ENCODE results near the gene FYN. TPM values are rescaled to one million over a fixed set of nuclear protein-coding genes. Genes with fewer than 3 reads are reported as not detected.

The FYN gene
- total RNA-seq, 1 experiment from 2014 or later: not detected

DNA sequence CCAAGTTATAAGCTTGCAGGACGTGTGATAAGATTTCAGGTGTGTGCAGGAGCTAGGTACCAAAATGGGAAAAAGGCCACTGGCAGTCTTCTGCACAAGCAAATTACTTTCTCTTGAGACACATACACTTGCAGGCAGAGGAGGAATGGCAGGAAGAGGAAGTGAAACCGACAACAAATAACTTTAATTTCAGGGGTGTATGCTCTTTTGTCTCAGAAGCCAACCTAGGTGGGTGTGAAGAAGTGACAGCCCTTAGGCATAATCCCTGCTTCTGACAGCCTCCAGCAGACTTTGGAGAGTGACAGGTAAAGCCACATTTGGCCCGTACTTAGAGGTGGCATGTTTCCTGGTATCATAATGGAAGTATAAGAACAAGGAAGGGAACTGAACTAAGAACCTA, 148.7 kb downstream of the FYN start:
- in situ Hi-C loops (cut with HindIII; ENCODE audit: low sequenced_read_pairs): no loop called here
- DNase-seq (ENCODE audit: low spot score): no peak

DNA sequence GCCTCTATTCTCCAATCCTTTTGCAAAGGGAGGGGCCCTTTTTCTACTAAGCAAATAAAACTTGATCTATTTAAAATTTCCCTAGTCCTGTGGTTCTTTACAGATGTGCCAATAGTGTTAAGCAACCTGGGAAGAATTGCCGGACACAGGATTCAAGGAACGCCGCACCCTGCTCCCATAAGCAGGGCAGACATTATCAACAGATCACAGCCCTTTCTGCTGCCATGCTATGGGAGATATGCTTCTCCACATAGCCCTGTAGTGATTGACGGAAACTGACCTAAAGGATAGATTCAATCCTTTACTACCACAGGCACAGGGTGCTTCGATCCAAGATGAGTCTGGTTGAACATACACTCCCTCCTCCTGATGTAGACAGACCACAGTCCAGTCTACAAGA, 149.2 kb downstream of the FYN start:
- in situ Hi-C loops (cut with HindIII; ENCODE audit: low sequenced_read_pairs): no loop called here
- no peak for DNase-seq (ENCODE audit: low spot score)

DNA sequence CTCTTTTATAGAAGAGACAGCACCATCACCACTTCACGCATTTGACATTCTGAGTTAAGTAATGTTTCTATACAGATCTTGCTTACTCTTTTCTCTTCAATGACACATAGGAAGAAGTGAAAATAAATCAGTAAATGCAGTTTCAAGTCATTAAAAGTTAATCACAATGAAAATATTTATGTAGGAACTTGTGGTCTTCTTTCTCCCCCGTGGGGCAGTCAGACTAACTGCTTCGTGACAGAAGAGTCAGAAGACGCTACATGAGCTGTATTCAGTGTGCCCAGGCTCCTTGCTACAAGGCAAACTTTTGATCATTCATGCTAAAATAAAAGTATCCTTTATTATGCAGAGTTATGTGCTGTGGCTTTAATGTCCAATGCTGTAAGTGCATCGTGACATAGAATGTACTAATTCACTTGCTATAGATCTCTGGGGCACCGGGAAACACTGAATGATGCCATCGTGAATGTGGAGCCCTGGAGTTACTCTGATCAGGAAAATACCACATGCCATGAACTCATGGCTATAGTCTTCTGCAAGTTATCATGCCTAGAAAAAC, 149.8 kb downstream of the FYN start:
- in situ Hi-C loops (cut with HindIII; ENCODE audit: low sequenced_read_pairs): no loop called here
- DNase-seq (ENCODE audit: low spot score): no peak

DNA sequence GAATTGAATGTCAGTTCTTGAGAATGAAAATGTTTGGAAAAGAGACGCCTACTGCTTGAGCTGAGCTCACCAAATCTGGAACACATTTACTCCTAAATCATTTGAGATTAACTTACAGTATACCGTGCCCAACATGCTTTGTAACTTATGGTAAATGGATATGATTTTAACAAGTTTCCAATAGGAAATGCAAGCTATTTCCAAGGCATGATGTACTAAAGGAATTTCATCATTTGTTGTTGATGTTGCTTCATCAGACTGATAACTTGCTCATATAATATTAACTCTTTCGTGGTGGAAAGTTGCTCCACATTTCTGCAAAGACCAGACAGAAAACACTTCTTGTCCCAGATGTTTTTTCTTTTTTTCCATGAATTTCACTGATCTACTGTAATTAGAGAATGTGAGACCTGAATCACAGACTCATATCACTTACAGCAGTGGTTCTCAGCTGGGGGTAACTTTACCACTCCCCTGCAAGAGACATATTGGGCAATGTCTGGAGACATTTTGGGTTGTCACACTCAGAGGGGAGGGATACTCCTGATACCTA, 151.0 kb downstream of the FYN start:
- no peak for DNase-seq (ENCODE audit: low spot score)
- in situ Hi-C loops (cut with HindIII; ENCODE audit: low sequenced_read_pairs): no loop called here

DNA sequence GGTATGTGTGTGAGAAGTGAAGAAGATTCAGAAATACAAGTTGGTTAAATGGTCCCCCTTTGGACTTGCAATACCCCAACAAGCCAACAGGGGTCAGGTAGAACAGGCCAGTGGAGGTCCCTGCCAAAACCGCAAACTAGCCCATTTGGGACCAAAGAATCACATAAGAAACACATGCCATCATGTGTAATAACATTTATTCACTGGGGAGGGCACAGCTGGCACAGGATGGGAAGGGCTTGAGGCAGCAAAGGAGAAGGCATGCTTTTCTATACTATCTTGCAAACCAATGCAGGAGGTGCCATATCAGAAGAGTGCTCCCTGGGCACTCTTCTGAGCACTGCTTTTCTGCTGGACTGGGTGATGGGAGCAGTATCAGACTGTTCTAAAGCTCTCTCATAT, 151.5 kb downstream of the FYN start:
- in situ Hi-C loops (cut with HindIII; ENCODE audit: low sequenced_read_pairs): no loop called here
- no peak for DNase-seq (ENCODE audit: low spot score)

DNA sequence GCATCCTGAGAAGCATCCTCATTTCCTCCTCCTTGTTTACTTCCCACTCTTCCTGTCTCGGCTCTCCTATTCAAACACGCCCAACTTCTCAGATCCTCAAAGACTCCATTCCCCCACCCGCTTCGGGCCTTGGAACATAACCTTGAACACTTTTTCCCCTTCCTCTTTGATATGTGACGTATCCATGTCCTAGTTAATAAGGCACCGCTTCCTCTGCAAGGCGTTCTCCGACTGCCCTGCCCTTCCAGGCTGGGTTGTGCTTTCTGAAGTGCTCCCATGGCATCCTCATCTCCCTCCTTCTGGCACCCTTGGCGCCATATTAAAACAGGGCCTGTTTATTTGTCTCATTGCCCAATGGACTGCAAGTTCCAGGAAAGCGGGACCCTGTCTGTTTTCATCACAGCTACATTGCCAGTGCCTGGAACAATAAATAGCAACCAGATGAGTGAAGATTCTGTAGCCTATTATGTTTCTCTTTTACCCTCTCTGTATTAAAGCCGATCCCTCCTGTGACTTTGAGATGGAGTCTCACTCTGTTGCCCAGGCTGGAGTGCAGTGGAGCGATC, 152.2 kb downstream of the FYN start:
- in situ Hi-C loops (cut with HindIII; ENCODE audit: low sequenced_read_pairs): no loop called here
- DNase-seq (ENCODE audit: low spot score): no peak

DNA sequence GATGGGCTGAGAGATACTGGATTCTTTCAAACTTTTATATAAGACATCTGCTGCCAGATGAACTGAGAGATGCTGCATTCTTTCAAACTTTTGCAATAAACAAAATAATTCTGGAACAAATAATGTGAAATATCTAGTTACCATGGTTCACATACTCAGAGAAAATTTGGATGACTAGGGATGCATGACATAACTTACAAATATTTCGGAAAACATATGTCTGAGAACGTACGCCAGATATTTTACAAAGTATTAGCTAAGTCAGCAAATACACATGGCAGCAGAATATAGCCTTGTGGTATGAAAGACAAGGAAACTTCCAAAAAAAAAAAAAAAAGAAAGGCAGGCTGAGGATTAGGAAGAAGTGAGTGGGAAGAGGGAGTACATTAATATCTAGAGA, 154.3 kb downstream of the FYN start:
- in situ Hi-C loops (cut with HindIII; ENCODE audit: low sequenced_read_pairs): no loop called here
- DNase-seq (ENCODE audit: low spot score): no peak

DNA sequence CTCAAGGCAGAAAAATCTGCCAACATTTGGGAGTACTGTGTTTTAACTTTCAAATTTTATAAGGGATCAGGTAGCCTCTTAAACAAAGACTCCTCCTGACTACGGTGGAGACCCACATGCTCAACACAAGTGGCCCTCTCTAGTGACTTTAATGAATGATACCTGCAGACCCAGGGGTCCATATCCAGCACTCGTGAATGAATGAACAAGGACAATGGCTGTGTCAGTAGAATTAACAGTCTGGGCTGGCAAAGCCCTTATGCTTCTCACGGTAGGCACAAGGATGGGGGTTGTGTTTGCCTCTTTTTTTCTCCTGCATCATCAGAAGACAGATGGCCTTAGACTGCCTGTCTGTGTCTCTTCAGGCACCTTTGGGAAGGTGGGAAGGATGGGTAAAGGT, 154.9 kb downstream of the FYN start:
- in situ Hi-C loops (cut with HindIII; ENCODE audit: low sequenced_read_pairs): no loop called here
- DNase-seq (ENCODE audit: low spot score): peak; percentile 51

DNA sequence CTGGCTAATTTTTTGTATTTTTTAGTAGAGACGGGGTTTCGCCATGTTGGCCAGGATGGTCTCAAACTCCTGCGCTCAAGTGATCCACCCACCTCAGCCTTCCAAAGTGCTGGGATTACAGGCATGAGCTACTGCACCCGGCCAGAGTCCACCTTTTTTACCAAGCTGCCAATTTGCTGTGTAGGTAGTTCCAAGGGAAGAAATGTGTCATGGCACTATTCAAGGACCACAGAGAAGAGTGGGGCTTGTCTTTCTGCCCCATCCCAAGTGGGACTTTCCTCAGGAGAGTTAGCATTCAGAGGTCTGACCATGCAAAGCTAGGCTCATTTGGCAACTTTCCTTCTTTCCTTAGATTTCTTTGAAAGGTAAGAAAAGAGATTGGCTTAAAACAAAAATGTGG, 155.6 kb downstream of the FYN start:
- in situ Hi-C loops (cut with HindIII; ENCODE audit: low sequenced_read_pairs): no loop called here
- no peak for DNase-seq (ENCODE audit: low spot score)

DNA sequence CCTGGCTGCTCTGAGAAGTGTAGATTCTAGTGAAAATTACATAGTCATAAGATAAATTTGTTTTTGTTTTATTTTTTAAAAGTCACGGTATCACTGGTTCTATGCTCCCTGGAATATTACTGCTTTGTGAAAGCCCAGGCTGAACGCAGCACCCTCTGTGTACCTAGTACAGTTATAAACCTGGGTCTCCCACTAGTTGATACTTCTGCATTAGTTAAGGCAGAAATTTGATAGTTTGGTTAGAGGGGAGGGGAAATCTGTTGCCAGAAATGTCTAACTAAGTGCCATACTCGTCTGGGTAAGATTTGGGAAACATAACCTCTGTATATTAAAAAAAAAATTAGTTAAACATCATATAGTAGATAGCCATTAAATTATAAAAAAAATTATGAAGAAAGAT, 156.9 kb downstream of the FYN start:
- in situ Hi-C loops (cut with HindIII; ENCODE audit: low sequenced_read_pairs): no loop called here
- DNase-seq (ENCODE audit: low spot score): no peak

DNA sequence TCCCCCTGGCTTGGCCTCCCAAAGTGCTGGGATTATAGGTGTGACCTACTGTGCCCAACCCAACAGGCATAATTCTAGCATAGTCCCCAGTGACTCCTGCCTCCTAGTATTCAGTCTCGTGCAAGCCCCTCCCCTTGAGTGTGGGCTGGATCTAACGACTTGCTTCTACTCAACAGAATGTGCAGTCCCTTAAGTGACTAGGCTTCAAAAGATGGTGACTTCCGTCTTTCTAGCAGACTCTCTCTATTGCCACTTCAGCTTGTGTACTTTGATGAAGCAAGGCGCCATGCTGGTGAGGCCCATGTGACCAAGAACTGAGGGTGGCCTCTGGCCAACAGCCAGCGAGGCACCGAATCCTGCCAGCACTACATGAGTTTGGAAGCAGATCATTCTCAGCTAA, 157.9 kb downstream of the FYN start:
- in situ Hi-C loops (cut with HindIII; ENCODE audit: low sequenced_read_pairs): no loop called here

DNA sequence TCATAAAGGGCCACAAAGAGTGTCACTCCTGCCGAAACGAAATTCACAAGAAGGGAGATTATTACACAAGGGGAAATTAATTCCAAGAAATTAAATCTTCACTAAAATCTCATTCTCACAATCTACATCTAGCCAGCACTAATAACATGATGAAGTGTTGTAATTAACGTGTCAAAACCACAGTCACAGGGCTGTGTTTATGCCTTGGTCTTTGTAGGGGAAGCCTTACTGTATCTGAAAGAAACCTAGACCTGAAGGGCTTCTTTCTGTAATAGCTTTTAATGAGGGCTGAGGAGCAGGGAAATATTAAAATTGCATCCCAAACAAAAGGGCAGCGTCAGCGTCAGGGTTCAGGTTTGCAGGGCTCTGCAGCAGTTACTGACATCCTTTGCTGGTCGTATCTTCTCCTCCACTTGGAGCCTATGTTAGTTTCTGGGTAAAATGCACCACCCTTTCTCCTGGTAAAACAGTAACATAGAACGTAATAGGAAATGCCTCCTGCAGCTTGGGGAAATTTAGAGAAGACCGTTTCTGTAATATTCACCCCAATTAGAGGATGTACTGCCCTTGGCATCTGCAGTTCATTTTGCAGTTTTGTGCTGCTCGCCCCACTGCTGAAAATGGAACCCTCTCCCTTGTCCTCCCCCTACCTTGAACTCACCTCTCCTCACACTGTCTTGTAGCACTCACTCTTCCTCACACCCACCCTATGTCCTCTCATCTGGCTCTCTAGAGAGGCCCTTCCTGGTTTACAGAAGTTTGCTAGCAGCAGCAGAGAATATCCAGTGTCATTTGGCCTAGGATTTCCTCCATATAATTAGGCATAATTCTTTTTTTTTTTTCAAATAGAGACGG, 158.6 kb downstream of the FYN start:
- in situ Hi-C loops (cut with HindIII; ENCODE audit: low sequenced_read_pairs): no loop called here
- no peak for DNase-seq (ENCODE audit: low spot score)

More for the DNA sequence above, 157.9 kb downstream of the FYN start:
- DNase-seq (ENCODE audit: low spot score): peak; percentile 83

DNA sequence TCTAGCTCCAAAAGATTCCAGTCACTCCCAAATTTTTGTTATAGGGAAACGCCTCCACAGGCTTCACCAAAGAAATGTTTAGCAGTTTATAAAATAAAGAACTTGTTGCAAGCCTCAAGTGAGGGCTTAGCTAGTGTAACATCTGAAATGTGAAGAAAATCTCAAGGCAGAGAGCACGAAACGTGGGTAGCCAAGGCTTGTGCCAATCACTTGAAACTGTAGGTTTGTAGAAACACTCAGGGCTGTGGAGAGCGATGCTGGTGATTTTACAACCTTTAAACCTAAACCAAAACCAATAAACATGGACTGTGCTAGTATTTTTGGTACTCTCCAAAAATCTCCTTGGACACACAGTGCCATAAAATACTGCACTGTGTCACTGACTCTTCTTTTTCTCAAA, 159.4 kb downstream of the FYN start:
- no peak for DNase-seq (ENCODE audit: low spot score)
- in situ Hi-C loops (cut with HindIII; ENCODE audit: low sequenced_read_pairs): no loop called here

DNA sequence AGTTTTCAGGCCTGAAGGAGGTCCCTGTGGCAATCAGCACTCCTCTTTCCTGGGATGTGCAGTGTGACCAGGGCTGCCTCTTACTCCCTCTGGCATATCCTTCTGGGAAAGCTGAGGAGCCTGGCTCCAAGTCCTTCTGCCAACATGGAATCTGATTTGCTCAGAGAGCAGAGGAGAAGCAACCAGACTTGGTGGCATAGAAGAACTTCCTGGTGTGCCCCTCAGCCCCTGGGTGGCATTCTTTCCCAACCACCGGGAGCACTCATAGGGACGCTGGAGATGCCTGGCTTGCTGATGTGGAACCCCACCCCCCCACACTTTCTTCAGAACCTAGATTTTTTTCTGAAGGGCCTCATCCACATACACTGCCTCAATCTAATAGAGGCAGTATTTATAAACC, 160.0 kb downstream of the FYN start:
- in situ Hi-C loops (cut with HindIII; ENCODE audit: low sequenced_read_pairs): no loop called here
- DNase-seq (ENCODE audit: low spot score): no peak

DNA sequence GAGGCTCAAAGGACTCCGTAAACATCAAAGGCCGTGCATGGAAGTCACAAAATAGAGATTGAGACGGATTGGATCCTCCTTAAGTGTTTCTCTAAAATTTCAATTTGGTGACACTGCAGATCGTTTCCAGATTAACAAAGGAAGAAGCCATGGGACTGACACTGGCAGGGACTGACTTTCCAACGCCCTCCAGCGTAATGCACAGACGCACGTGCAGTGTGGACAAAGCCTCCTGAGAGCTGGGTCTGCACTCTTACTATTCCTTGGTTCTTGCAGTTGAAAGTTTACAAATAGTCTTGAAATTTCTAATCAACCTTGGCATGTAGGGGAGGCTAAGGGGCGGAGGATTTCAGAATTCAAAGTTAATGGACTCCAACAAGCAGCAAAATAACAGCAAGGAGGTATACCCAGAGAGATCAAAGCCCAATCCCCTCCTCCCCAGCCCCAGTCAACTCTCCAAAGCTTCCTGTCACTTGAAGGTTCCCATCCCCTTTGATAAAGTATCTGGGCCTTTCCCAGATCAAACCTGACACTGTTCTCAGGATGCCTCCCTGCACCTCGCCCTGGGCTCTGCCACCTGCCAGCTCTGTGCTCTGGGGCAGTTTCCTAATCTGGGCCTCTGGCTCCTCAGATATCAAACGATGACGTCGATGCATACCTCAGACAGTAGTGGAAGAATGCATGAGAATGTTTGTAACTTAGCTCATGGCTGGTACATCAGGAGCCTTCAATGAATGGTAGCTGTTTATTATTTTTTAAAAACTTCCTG, 161.1 kb downstream of the FYN start:
- no peak for DNase-seq (ENCODE audit: low spot score)
- in situ Hi-C loops (cut with HindIII; ENCODE audit: low sequenced_read_pairs): no loop called here

DNA sequence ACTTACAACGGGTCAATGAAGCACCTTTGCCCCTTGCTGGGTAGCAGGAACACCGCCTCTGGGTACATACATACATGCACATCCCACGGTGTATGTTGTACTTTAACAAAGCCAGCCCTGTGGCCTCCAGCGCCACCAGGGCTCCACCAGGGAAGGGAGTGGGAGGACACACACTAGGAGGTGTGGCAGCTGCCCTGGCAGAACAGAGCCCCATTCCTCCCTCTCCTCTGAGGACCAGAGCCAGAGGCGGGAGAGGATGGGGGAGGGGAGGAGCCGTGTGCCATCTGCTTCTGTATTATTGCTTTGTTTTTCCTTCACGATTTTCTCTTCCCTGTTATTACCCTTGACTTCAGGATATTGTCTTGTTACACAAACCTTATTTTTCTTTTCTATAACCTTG, 161.8 kb downstream of the FYN start:
- peak; percentile 92 for DNase-seq (ENCODE audit: low spot score)
- in situ Hi-C loops (cut with HindIII; ENCODE audit: low sequenced_read_pairs): no loop called here

DNA sequence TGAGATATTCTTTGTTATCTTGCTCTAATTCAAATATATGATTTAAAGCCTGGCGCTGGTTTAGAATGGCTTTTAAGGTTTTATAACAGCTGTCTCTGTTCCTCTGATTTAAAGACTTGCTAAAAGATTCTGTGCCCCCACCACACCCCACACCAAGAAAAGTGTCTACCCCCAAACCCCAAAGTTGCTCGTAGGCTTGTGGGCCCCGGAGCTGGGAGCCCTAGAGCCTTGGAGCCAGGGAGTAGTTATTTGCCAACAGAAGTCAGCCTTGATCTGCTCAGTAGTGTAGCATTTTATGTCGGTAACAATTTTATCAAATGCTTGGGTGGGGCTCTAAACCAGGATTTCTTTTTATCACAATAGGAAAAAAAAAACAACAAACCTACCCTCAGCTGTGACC, 162.3 kb downstream of the FYN start:
- DNase-seq (ENCODE audit: low spot score): no peak
- in situ Hi-C loops (cut with HindIII; ENCODE audit: low sequenced_read_pairs): no loop called here

DNA sequence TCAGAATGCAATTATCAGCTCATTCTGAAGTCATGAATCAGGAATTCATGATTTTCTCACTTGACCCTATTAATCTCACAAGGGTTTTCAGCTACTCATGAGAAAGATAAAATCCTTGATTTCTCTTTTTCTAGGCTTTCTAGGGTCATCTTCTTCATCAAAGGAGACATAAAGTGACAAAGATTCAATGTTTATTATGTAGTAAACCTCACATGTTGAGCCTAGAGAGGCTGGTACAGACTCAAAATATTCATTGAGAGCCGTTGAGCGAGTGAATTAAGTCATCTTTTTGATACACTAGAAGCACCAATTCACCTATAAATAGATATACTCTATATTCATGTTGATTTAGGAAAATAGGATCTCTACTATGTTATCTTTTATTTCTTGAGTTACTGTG, 162.8 kb downstream of the FYN start:
- in situ Hi-C loops (cut with HindIII; ENCODE audit: low sequenced_read_pairs): no loop called here
- DNase-seq (ENCODE audit: low spot score): no peak

DNA sequence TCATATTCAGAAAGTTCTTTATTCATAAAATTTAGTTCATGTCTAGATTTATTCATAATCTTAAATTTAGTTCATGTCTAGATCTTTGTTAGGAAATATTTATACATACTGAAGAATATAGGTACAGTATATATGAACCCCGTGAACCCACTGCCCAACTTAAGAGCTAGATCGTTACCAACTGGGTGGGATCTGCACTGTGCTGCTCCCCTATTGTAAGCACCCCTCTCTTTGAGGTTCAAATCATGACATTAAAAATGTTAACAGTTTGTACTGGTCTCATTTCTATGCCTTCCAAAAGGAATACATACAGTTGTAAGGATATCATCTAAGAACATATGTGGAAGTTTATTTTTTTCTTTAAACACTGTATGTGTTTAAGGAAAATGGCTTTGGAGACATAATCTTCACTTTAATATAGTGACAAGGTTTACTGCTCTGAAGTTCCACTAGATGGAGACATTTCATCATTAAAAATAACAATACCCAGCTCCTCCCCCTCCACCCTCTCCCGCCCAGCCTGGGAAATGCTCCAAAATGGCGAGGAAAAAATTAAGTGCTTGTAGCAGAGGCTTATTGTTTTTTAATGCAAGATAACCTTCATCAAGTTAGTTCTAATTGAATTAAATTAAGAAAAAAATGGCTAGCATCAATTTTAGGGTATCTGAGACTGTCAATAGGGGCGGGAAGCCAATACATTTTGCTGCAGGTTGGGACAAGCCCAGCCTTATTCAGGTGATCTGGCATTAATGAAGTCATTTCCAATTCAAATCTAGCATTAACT, 163.4 kb downstream of the FYN start:
- DNase-seq (ENCODE audit: low spot score): peak; percentile 89
- in situ Hi-C loops (cut with HindIII; ENCODE audit: low sequenced_read_pairs): no loop called here

Measured in G401 (cell line).